ENCODE data around the gene RAB3GAP1. TPM values are rescaled to one million over a fixed set of nuclear protein-coding genes. Genes with fewer than 3 reads are reported as not detected.

The RAB3GAP1 gene
- total and polyA plus RNA-seq, 2 of the 4 experiments (the other 2 are of a cell fraction): 21.2 to 65.8 TPM

- no peaks in the 10 kb centered on the region for H3K27me3 ChIP-seq (ENCODE audit: control insufficient read depth, insufficient read depth, low read length)
- CTCF ChIA-PET: no interaction called here
These were observed 105.8 kb downstream of the RAB3GAP1 start for GRCh38 chr2:135157856-135158255.

More at GRCh38 chr2:135157856-135158255, 105.8 kb downstream of the RAB3GAP1 start:
- H4K20me1 ChIP-seq (ENCODE audit: insufficient read depth, low read length): no peaks in the 10 kb centered on the region
- H3K4me3 ChIP-seq (ENCODE audit: insufficient read depth, low read depth, low read length): no peak overlapping the region
- no peak overlapping the region for H2BK120ac ChIP-seq (ENCODE audit: low read depth, low read length)
- H2AFZ ChIP-seq (replicated peaks; ENCODE audit: low read length, poor library complexity): no peak overlapping the region
- no peak for TF ChIP-seq ELK1 (IDR thresholded peaks at IDR 0.05; ENCODE audit: borderline replicate concordance, low read depth, low read length)
- TF ChIP-seq NFE2L2 (IDR thresholded peaks at IDR 0.05; ENCODE audit: low read depth, low read length): no peak
- TF ChIP-seq POLR2A (IDR thresholded peaks at IDR 0.05; ENCODE audit: low read depth, low read length): no peak
- TF ChIP-seq USF2 (IDR thresholded peaks at IDR 0.05; ENCODE audit: low read depth, low read length): no peak
- TF ChIP-seq CTCF (conservative IDR thresholded peaks at IDR 0.05; ENCODE audit: low read depth, low read length): no peak
- TF ChIP-seq RCOR1 (IDR thresholded peaks at IDR 0.05; ENCODE audit: insufficient replicate concordance, low read length): no peak
- no peak for TF ChIP-seq SMC3 (IDR thresholded peaks at IDR 0.05; ENCODE audit: low read depth, low read length)
- no peak for TF ChIP-seq MXI1 (IDR thresholded peaks at IDR 0.05; ENCODE audit: borderline replicate concordance, low read depth, low read length)
- no peak for TF ChIP-seq MAFK (IDR thresholded peaks at IDR 0.05; ENCODE audit: low read depth, low read length)
- TF ChIP-seq FOS (IDR thresholded peaks at IDR 0.05; ENCODE audit: low read depth, low read length): no peak
- no peak for TF ChIP-seq BHLHE40 (IDR thresholded peaks at IDR 0.05; ENCODE audit: low read depth, low read length)
- TF ChIP-seq MAZ (IDR thresholded peaks at IDR 0.05; ENCODE audit: borderline replicate concordance, low read depth, low read length): no peak
- no peak for TF ChIP-seq CHD1 (IDR thresholded peaks at IDR 0.05; ENCODE audit: low read depth, low read length)
- no peak for TF ChIP-seq RFX5 (IDR thresholded peaks at IDR 0.05; ENCODE audit: low read depth, low read length)
- no peak for TF ChIP-seq RAD21 (IDR thresholded peaks at IDR 0.05; ENCODE audit: low read length)
- H3K9ac ChIP-seq (ENCODE audit: low read depth, low read length): no peak overlapping the region
- no peak overlapping the region for H4K91ac ChIP-seq (ENCODE audit: insufficient read depth, low read depth, low read length)
- no CpG with 5 or more reads among the region's 3 CpGs for WGBS, 2 experiments (ENCODE audit: extremely low coverage in 2 of 2, insufficient read length in 1 of 2)
- no peak overlapping the region for H3K4me2 ChIP-seq (ENCODE audit: low read depth, low read length)
- no peak overlapping the region for H2AK5ac ChIP-seq (ENCODE audit: low read depth, low read length)
- dilution Hi-C loops (cut with HindIII; ENCODE audit: low sequenced_read_pairs, unreplicated experiment) (no loop called here), intact Hi-C loops (cut with micrococcal nuclease) (no loop called here), in situ Hi-C loops (cut with MboI; ENCODE audit: low sequenced_read_pairs) (no loop called here)
- no peaks in the 10 kb centered on the region for H3K4me1 ChIP-seq (ENCODE audit: control insufficient read depth, insufficient read depth, low read length)
- H4K8ac ChIP-seq (ENCODE audit: low read depth in 2 of 2, low read length in 2 of 2): no peak overlapping the region
- no TSS peak for BruUV-seq (replicated peaks)
- no peak overlapping the region for H3K23ac ChIP-seq (ENCODE audit: low read depth, low read length)
- H3K79me1 ChIP-seq (ENCODE audit: low read depth in 1 of 2, low read length in 2 of 2): peaks cover 8% of the 10 kb centered on the region in 2 experiments; a peak in 2 of 4 replicates
- H3K9me1 ChIP-seq (ENCODE audit: insufficient read depth, low read length): 0 out of 2 replicates have a peak, but pooled peaks cover 3% of the 10 kb centered on the region
- no peak for DNase-seq
- H2BK15ac ChIP-seq (ENCODE audit: low read depth, low read length): no peak overlapping the region
- no peak overlapping the region for H2BK20ac ChIP-seq (ENCODE audit: low read depth, low read length)
- no peak overlapping the region for H3K4ac ChIP-seq (ENCODE audit: low read depth, low read length)
- no peak overlapping the region for H3K14ac ChIP-seq (replicated peaks; ENCODE audit: low read depth, low read length)
- ATAC-seq (ENCODE audit: low read depth): no peak
- H3K9me3 ChIP-seq (ENCODE audit: control insufficient read depth, insufficient read depth, low read length): no peaks in the 10 kb centered on the region
- no peak overlapping the region for H3K27ac ChIP-seq (ENCODE audit: insufficient read depth, low read length)
- no peak overlapping the region for H3K56ac ChIP-seq (ENCODE audit: extremely low read depth, insufficient read depth, low read length)
- no peak overlapping the region for H4K5ac ChIP-seq (ENCODE audit: low read depth, low read length)
- H2BK5ac ChIP-seq (ENCODE audit: low read depth, low read length, poor library complexity, severe bottlenecking): no peak overlapping the region
- H3K36me3 ChIP-seq (ENCODE audit: control insufficient read depth, insufficient read depth, low read length): peaks cover 18% of the 10 kb centered on the region
- no peak overlapping the region for H3K18ac ChIP-seq (ENCODE audit: low read depth, low read length)
- no peak overlapping the region for H2AK9ac ChIP-seq (replicated peaks; ENCODE audit: low read depth, low read length, poor library complexity)
- POLR2A ChIA-PET (ENCODE audit: unreplicated experiment): no interaction called here
